NCI-H187 (cell line): ENCODE data around the gene DOK6.

Experiments used
- DNase-seq, 2 experiments: peaks; one replicate each; lab custom pipeline; 2025; lab: John Stamatoyannopoulos, UW

The DOK6 gene

DNA sequence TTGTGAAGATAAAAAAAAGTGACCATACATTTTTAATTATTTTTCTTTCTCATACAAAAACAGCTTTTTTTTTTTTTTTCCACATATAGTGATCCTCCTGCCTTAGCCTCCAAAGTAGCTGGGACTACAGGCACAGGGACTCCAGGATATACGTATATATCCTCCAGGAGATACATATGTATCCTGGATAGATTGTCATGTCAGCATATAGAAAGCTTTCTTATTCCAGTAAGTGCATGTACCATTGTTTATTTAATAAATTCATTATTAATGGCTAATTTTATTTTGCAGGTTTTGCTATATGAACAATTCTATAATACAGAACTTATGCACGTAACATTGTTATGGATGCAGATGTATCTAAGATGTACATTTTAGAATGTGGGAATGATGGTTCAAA is 138.7 kb downstream of the DOK6 start:
- DNase-seq, result no peak

DNA sequence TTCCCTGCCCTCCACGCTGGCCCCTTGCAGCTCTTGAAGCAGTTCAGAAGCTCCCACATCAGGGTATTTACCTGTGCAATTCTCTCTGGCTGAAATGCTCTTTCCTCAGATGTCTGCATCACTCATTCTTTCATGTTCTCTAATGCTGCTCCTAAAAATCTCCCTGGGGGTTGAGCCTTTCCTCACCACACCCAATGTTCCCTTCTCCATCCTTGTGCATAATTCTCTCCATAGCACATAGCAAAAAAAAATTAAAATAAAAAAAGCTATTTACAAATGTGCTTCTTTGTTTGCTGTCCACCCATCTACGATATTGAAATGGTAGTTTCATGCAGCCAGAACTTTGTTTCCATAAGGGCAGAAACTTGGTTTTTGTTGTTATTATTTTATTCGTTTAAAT is 155.5 kb downstream of the DOK6 start:
- DNase-seq, result no peak

- DNase-seq, result no peak
Observed at GRCh38 chr18:69557282-69557681, 156.6 kb downstream of the DOK6 start.

DNA sequence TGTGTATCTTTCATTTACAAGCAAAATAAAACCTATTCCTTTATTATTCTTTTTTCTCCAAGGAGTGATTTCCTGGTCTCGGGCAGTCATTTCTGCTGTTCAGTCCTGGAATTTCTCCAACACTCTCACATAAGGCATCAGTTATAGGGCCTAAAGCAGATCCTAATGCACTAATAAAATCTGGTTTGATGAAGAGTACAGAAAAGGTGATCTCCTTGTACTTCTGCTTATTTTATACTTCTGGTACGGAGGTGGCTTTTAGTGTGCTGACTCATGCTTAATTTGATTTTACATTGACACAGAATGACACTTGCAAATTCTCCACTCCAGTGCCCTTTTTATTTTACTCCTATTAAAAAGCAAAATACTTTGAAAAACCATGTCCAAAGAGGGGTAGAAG is 157.4 kb downstream of the DOK6 start:
- DNase-seq, result no peak

DNA sequence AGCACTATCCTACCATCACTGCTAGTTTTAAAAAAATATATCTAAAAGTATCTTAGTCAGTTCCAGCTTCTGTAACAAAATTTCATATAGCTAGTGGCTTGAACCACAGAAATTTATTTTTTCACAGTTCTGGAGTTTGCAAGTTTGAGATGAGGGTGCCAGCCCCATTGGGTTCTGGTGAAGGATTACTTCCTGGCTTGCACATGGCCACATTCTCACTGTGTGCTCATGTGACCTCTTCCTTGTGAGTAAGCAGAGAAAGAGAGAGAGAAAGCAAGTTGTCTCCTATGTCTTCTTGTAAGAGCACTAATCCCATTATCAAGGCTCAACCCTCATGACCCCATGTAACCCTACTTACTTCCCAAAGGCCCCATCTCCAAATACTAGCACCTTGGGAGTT is 158.9 kb downstream of the DOK6 start:
- no peak for DNase-seq

GRCh38 chr18:69564602-69565001 is 163.9 kb downstream of the DOK6 start:
- no peak for DNase-seq

GRCh38 chr18:69567813-69568488 is 167.3 kb downstream of the DOK6 start:
- no peak for DNase-seq

DNA sequence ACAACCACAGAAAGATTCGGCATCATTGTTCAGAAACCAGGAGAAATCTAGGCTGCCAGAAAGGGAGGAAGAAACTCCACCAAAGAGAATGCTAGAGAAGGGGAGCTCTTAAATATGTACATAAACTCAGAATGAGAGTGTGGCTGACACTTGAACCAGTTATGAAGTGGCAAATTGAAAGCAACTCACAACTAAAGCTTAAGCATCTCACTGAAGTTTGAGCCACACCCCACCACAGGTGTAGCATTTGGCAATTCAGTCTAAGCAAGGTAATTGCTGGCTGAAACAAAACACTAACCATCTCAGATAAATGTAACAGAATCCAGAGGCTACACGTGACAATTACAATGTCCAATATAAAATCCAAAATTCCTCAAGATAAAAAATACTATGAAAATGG is 168.4 kb downstream of the DOK6 start:
- DNase-seq, result no peak

- no peak for DNase-seq
Observed at GRCh38 chr18:69574401-69574800, 173.7 kb downstream of the DOK6 start.

DNA sequence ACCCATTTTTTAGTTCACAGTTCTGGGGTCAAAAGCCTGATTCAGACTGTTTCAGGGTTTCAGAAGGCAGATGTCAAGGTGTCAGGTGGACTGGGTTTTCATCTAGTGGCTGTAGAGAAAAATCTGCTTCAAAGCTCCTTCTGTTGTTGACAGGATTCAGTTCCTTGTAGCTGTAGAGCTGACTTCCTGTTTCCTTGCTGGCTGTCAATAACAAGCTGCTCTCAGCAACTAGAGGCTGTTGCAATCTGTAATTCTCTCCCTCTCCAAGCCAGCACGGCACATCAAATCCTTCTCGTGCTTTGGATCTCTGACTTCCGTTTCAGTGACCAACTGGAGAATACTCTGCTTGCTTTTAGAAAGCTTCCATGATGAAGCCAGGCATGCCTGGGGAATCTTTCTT is 179.4 kb downstream of the DOK6 start:
- DNase-seq, result no peak

DNA sequence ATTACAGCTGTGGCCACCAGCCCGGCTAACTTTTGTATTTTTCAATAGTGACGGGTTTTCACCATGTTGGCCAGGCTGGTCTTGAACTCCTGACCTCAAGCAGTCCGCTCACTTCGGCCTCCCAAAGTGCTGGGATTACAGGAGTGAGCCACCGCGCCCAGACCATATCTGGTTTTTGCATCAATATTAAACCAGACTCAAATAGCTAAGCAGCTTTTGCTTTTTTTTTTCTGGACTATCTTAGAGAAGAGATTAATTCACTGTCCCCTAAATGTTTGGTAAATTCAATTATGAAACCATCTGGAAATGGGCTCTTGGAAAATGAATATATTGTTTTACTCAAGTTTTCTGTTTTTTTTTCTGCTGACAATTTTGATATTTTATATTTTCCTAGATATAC is 183.7 kb downstream of the DOK6 start:
- DNase-seq, result no peak

GRCh38 chr18:69585696-69586095 is 185.0 kb downstream of the DOK6 start:
- DNase-seq, result no peak

- no peak for DNase-seq
Observed at GRCh38 chr18:69586537-69586936, 185.8 kb downstream of the DOK6 start.

DNA sequence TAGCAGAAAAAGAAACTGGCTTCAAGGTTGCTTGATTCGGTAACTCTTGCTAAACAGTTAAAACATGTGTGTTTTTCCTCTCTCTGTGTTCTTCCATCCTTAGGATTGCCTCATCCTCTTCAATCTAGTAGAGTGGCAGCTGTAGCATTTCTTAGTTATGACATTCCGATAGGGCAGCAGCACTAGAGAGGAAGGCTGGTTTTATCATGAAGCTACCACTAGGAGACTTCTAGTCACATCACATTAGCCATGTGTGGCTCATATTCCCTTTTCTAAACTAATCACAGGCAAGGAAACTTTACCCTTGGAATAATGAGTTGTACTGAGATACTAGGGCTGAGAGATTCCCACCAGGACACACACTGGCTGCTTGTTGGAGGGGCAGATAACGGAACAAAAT is 187.6 kb downstream of the DOK6 start:
- no peak for DNase-seq

- no peak for DNase-seq
Observed at GRCh38 chr18:69590150-69590549, 189.5 kb downstream of the DOK6 start.

- no peak for DNase-seq
Observed at GRCh38 chr18:69596345-69596744, 195.7 kb downstream of the DOK6 start.

- DNase-seq, result no peak
Observed at GRCh38 chr18:69597561-69597960, 196.9 kb downstream of the DOK6 start.

- peak; percentile 64 to 65 for DNase-seq
Observed at GRCh38 chr18:69599377-69599776, 198.7 kb downstream of the DOK6 start.

DNA sequence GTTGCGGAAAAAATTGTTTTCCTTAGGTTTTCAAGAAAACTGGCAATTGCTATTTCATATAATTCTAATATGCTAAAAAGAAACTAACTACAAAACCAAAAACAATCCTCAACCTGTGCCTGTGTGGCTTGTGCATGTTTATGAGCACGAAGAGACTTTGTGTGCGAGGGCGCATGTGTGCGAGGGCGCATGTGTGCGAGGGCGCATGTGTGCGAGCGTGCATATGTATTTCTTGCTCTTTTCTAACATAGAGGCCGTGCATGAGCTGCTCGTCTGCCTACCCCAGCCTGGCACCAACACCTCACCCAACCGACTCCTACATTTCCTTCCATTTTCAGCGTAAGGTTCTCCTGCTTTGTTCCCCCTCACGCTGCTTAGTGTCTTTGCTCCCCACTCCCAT is 211.6 kb downstream of the DOK6 start:
- DNase-seq, result no peak

- no peak for DNase-seq
Observed at GRCh38 chr18:69616114-69616513, 215.4 kb downstream of the DOK6 start.

DNA sequence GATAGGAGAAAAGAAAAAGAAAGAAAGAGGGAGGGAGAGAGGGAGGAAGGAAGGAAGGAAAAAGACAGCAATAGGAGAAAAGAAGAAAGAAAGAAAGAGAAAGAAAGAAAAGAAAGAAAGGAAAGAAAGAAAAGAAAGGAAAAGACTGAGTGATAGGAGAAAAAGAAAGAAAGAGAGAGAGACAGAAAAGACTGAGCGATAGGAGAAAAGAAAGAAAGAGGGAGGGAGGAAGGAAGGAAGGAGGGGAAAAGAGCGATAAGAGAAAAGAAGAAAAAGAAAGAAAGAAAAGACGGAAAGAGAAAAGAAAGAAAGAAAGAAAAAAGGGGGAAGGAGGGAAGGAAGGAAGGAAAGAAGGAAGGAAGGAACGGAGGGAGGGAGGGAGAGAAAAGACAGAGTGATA is 216.7 kb downstream of the DOK6 start:
- DNase-seq, result no peak

GRCh38 chr18:69617888-69618287 is 217.2 kb downstream of the DOK6 start:
- no peak for DNase-seq

DNA sequence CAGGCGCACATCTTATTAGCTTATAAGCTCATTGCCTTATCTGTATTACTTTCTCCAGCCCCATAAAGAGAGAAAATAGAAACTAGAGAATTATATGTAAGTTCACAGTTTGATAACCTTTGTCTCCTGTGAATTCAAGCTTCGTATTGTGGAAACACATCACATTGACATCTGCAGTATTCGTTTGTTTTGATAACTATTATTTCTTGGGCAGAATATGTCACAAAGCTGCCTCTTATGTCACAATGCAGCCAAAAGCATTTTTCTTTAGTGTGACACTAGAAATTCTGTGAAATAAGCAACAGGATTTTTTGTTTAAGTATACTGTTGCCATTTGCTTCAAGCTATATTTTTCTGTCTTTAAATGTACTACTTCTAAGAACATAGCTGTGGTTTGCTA is 221.5 kb downstream of the DOK6 start:
- no peak for DNase-seq

DNA sequence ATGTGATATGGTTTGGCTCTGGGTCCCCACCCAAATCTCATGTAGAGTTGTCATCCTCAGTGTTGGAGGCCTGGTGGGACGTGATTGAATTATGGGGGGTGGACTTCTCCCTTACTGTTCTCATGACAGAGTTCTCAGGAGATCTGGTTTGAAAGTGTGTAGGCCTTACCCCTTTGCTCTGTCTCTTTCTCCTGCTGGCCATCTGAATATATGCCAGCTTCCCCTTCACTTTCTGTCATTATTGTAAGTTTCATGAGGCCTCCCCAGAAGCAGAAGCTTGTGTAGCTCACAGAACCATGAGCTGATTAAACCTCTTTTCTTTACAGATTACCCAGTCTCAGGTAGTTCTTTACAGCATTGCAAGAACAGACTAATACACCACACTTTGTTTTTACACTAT is 222.3 kb downstream of the DOK6 start:
- DNase-seq, result no peak

GRCh38 chr18:69626171-69626570 is 225.5 kb downstream of the DOK6 start:
- DNase-seq, result no peak
